HG03060 (cell line): ENCODE measurements around the gene FGF3.

Experiments
- ATAC-seq: cut with Tn5 transposase; IDR thresholded peaks from one replicate; pipeline ENCODE4 v1.9.1; 2021; ENCODE audit warnings: low read depth, moderate number of reproducible peaks; ENCODE audit not compliant: unreplicated experiment

FGF3 gene

GRCh38 chr11:69818603-69819441, at the start of gene FGF3:
Gene FGF3, minus strand, starts transcription at chr11:69819416. Its CDS starts 483 bp downstream, at chr11:69818933.
- no peak for ATAC-seq

- ATAC-seq: no peak
Measured at GRCh38 chr11:69868871-69869270, 49.7 kb upstream of the FGF3 start.

GRCh38 chr11:69868006-69868810, 49.0 kb upstream of the FGF3 start:
- no peak for ATAC-seq

GRCh38 chr11:69867076-69868005, 48.1 kb upstream of the FGF3 start:
- no peak for ATAC-seq

GRCh38 chr11:69866648-69867047, 47.4 kb upstream of the FGF3 start:
- ATAC-seq: no peak

- ATAC-seq: no peak
Measured at GRCh38 chr11:69865707-69866106, 46.5 kb upstream of the FGF3 start.

- no peak for ATAC-seq
Measured at GRCh38 chr11:69864686-69865661, 45.8 kb upstream of the FGF3 start.

- no peak for ATAC-seq
Measured at GRCh38 chr11:69863544-69864200, 44.5 kb upstream of the FGF3 start.

- no peak for ATAC-seq
Measured at GRCh38 chr11:69862797-69863543, 43.8 kb upstream of the FGF3 start.

GRCh38 chr11:69862331-69862771, 43.1 kb upstream of the FGF3 start:
- no peak for ATAC-seq

GRCh38 chr11:69861901-69862300, 42.7 kb upstream of the FGF3 start:
- no peak for ATAC-seq

GRCh38 chr11:69860796-69861445, 41.7 kb upstream of the FGF3 start:
- no peak for ATAC-seq

GRCh38 chr11:69860244-69860643, 41.0 kb upstream of the FGF3 start:
- ATAC-seq: no peak

- no peak for ATAC-seq
Measured at GRCh38 chr11:69859275-69859934, 40.2 kb upstream of the FGF3 start.

- no peak for ATAC-seq
Measured at GRCh38 chr11:69855421-69855820, 36.2 kb upstream of the FGF3 start.

- no peak for ATAC-seq
Measured at GRCh38 chr11:69854713-69855112, 35.5 kb upstream of the FGF3 start.

GRCh38 chr11:69852056-69852455, 32.8 kb upstream of the FGF3 start:
- ATAC-seq: no peak
